DOHH2 (cell line): ENCODE results near the gene GDPD4.

Experiments
- H3F3A ChIP-seq: fragments of 200-600 bp; sonication (generic), shearing (Covaris generic); 2 replicates; pipeline ENCODE4 v1.6.0; 2016; ENCODE audit warnings: antibody characterized with exemption, mild to moderate bottlenecking; ENCODE audit not compliant: control insufficient read depth, insufficient read depth
- H3K27ac ChIP-seq: fragments of 200-600 bp; sonication (generic); 2 replicates; pipeline ENCODE4 v1.5.1; 2014; ENCODE audit warnings: low read depth, mild to moderate bottlenecking, low read length, moderate library complexity
- H3K27me3 ChIP-seq: fragments of 200-600 bp; sonication (generic); 2 replicates; pipeline ENCODE4 v1.6.1; 2014; ENCODE audit warnings: mild to moderate bottlenecking, low read length, mixed read lengths; ENCODE audit not compliant: control insufficient read depth
- H3K36me3 ChIP-seq: fragments of 200-600 bp; sonication (generic); 2 replicates; pipeline ENCODE4 v1.6.1; 2014; ENCODE audit warnings: mild to moderate bottlenecking, low read length, moderate library complexity, mixed read lengths; ENCODE audit not compliant: control insufficient read depth
- H3K4me1 ChIP-seq: fragments of 200-600 bp; sonication (generic); 2 replicates; pipeline ENCODE4 v1.6.1; 2014; ENCODE audit warnings: mild to moderate bottlenecking, low read length, mixed read lengths; ENCODE audit not compliant: control insufficient read depth
- H3K4me2 ChIP-seq: fragments of 200-600 bp; sonication (generic); 2 replicates; pipeline ENCODE4 v1.6.0; 2014; ENCODE audit warnings: mild to moderate bottlenecking, low read length, moderate library complexity
- H3K4me3 ChIP-seq: fragments of 200-600 bp; sonication (generic); 2 replicates; pipeline ENCODE4 v1.5.1; 2014; ENCODE audit warnings: mild to moderate bottlenecking, low read length, mixed read lengths
- H3K79me2 ChIP-seq: fragments of 200-600 bp; sonication (generic); 2 replicates; pipeline ENCODE4 v1.6.1; 2014; ENCODE audit warnings: mild to moderate bottlenecking, low read length, mixed read lengths; ENCODE audit not compliant: control insufficient read depth
- H3K9me2 ChIP-seq: fragments of 200-600 bp; sonication (generic); replicated peaks from 2 replicates; pipeline ENCODE4 v1.6.1; 2014; ENCODE audit warnings: mild to moderate bottlenecking, low read length, mixed read lengths; ENCODE audit not compliant: control insufficient read depth
- H3K9me3 ChIP-seq: fragments of 200-600 bp; sonication (generic); 2 replicates; pipeline ENCODE4 v1.6.1; 2014; ENCODE audit warnings: antibody characterized with exemption, low read length, mixed read lengths; ENCODE audit not compliant: control insufficient read depth, insufficient read depth
- H4K20me1 ChIP-seq: fragments of 200-600 bp; sonication (generic); 2 replicates; pipeline ENCODE4 v1.6.0; 2014; ENCODE audit warnings: low read depth, mild to moderate bottlenecking, antibody characterized with exemption, low read length, moderate library complexity; ENCODE audit not compliant: control insufficient read depth, insufficient read depth
- CTCF ChIP-seq: fragments of 200-600 bp; sonication (generic); IDR thresholded peaks from one replicate; pipeline ENCODE4 v1.5.1; 2014; ENCODE audit warnings: antibody characterized with exemption, mild to moderate bottlenecking, low read depth, low read length; ENCODE audit not compliant: poor library complexity, severe bottlenecking
- EZH2phosphoT487 ChIP-seq: fragments of 200-600 bp; sonication (generic); IDR thresholded peaks from 2 replicates; pipeline ENCODE4 v1.6.1; 2017; ENCODE audit warnings: borderline replicate concordance, mild to moderate bottlenecking, antibody characterized with exemption, low read length, moderate library complexity, mixed read lengths

GDPD4 gene

GRCh38 chr11:77294040-77294439, 7.4 kb downstream of the GDPD4 start:
- Histone ChIP-seq H3K27ac (no peak overlapping the region), H3K4me1 (no peaks in the 10 kb centered on the region), H4K20me1 (no peaks in the 10 kb centered on the region), H3K27me3 (peaks cover 10% of the 10 kb centered on the region), H3K9me2 (no peaks in the 10 kb centered on the region), H3K4me2 (no peak overlapping the region), H3K9me3 (no peaks in the 10 kb centered on the region), H3K36me3 (no peaks in the 10 kb centered on the region), H3K79me2 (no peaks in the 10 kb centered on the region), H3F3A (no peaks in the 10 kb centered on the region), H3K4me3 (no peak overlapping the region)
- TF ChIP-seq EZH2phosphoT487 (no peak), CTCF (no peak)

DNA sequence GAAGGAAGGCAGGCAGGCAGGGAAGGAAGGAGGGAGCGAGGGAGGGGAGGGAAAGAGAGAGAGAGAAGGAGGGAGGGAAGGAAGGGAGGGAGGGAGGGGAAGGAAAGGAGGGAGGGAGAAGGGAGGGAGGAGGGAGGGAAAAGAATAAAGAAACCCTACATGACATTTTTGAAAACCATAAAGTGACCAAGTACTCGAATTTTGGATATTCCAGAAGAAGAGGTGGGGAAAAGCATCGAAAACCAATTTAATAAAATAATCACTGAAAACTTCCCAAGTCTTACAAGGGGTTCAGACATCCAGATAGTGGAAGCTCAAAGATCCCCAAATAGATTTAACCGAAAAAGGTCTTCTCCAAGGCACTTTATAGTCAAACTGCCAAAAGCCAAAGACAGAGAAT, 11.7 kb downstream of the GDPD4 start:
- Histone ChIP-seq H3K4me2 (no peak overlapping the region), H3K9me2 (no peaks in the 10 kb centered on the region), H3K9me3 (no peaks in the 10 kb centered on the region), H3F3A (no peaks in the 10 kb centered on the region), H3K36me3 (no peaks in the 10 kb centered on the region), H4K20me1 (no peaks in the 10 kb centered on the region), H3K27ac (no peak overlapping the region), H3K4me1 (no peaks in the 10 kb centered on the region), H3K27me3 (peaks cover 17% of the 10 kb centered on the region), H3K4me3 (no peak overlapping the region), H3K79me2 (no peaks in the 10 kb centered on the region)
- TF ChIP-seq EZH2phosphoT487 = no peak
- no peak for TF ChIP-seq CTCF

- Histone ChIP-seq H3K9me2 (no peaks in the 10 kb centered on the region), H3K27ac (no peak overlapping the region), H3K36me3 (no peaks in the 10 kb centered on the region), H3K4me1 (no peaks in the 10 kb centered on the region), H3K4me2 (no peak overlapping the region), H3K4me3 (no peak overlapping the region), H3F3A (no peaks in the 10 kb centered on the region), H3K79me2 (no peaks in the 10 kb centered on the region), H4K20me1 (no peaks in the 10 kb centered on the region), H3K9me3 (no peaks in the 10 kb centered on the region), H3K27me3 (peaks cover 15% of the 10 kb centered on the region)
- TF ChIP-seq CTCF (no peak), EZH2phosphoT487 (no peak)
Observed at GRCh38 chr11:77287615-77288273, 13.7 kb downstream of the GDPD4 start.

- Histone ChIP-seq H3K9me3 (no peaks in the 10 kb centered on the region), H3K27ac (no peak overlapping the region), H3K27me3 (peaks cover 15% of the 10 kb centered on the region), H3K9me2 (no peaks in the 10 kb centered on the region), H4K20me1 (no peaks in the 10 kb centered on the region), H3K4me1 (no peaks in the 10 kb centered on the region), H3K36me3 (no peaks in the 10 kb centered on the region), H3K4me2 (no peak overlapping the region), H3K4me3 (no peak overlapping the region), H3K79me2 (no peaks in the 10 kb centered on the region), H3F3A (no peaks in the 10 kb centered on the region)
- no peak for TF ChIP-seq CTCF
- no peak for TF ChIP-seq EZH2phosphoT487
Observed at GRCh38 chr11:77287136-77287535, 14.3 kb downstream of the GDPD4 start.
